Measurements from ENCODE around the gene CHGA.

GRCh38 chr14:92920001-92920400 is 2.9 kb upstream of the CHGA start:
- TF ChIP-seq CTCF (IDR thresholded peaks at IDR 0.05; ENCODE audit: poor library complexity, severe bottlenecking), result no peak
- no peak for TF ChIP-seq POLR2AphosphoS5 (IDR thresholded peaks at IDR 0.05)
- no peak for TF ChIP-seq REST (IDR thresholded peaks at IDR 0.05; ENCODE audit: borderline replicate concordance)
- peak; percentile 18 for TF ChIP-seq EP300 (conservative IDR thresholded peaks at IDR 0.05; ENCODE audit: poor library complexity, severe bottlenecking)
- no peak for TF ChIP-seq EZH2 (IDR thresholded peaks at IDR 0.05; ENCODE audit: borderline replicate concordance, insufficient read depth, low read length, poor library complexity, severe bottlenecking)
- no peak for TF ChIP-seq TAF1 (IDR thresholded peaks at IDR 0.05; ENCODE audit: low read depth)
- no peak for TF ChIP-seq MXI1 (conservative IDR thresholded peaks at IDR 0.05; ENCODE audit: poor library complexity, severe bottlenecking)
- TF ChIP-seq SMC3 (conservative IDR thresholded peaks at IDR 0.05; ENCODE audit: poor library complexity), result no peak

Measured in neural cell (in vitro differentiated cells).